Activated CD4-positive, alpha-beta T cell treated with anti-CD3 and anti-CD28 coated beads for 36 hours (primary cell): ENCODE data around the gene MYO1H. TPM values are rescaled to one million over a fixed set of nuclear protein-coding genes. Genes with fewer than 3 reads are reported as not detected.
A peak's percentile ranks its signal among the peaks of the same experiment; 100 is the strongest.
"Not testable (repeated sequence)": the region's sequence is repeated elsewhere in the genome, so short reads cannot be mapped to it uniquely, and the experiment has no call there.

Experiments used
- ATAC-seq: fragments of 200-7000 bp; cut with Tn5 transposase; one replicate; pipeline ENCODE4 v1.10.0; 2021; ENCODE audit warnings: mild to moderate bottlenecking, moderate library complexity
- CTCF ChIA-PET: fragments of 350-600 bp; sonication (Branson Sonifier 250); formaldehyde crosslinking; loops from one replicate; lab custom pipeline; 2021; ENCODE audit warnings: antibody characterized with exemption; lab: Charles Lee
- POLR2A ChIA-PET: fragments of 350-600 bp; sonication (Branson Sonifier 250); formaldehyde crosslinking; loops from one replicate; lab custom pipeline; 2021; ENCODE audit warnings: antibody characterized with exemption, inconsistent platforms; lab: Charles Lee
- DNase-seq: peaks from one replicate; pipeline ENCODE4 v3.0.0-alpha.2; 2020
- H3K27ac Mint-ChIP-seq: one replicate; pipeline ENCODE4 v1.8.0; 2021; ENCODE audit warnings: mixed read lengths
- H3K27me3 Mint-ChIP-seq: one replicate; pipeline ENCODE4 v1.8.0; 2021; ENCODE audit warnings: mixed read lengths
- H3K36me3 Mint-ChIP-seq: one replicate; pipeline ENCODE4 v1.8.0; 2021; ENCODE audit warnings: low read depth, mixed read lengths
- H3K4me1 Mint-ChIP-seq: one replicate; pipeline ENCODE4 v1.8.0; 2021; ENCODE audit warnings: mixed read lengths
- H3K4me3 Mint-ChIP-seq: one replicate; pipeline ENCODE4 v1.8.0; 2021; ENCODE audit warnings: mild to moderate bottlenecking, moderate library complexity, mixed read lengths
- H3K9me3 Mint-ChIP-seq: one replicate; pipeline ENCODE4 v1.8.0; 2021; ENCODE audit warnings: low read depth, mixed read lengths
- intact Hi-C, 2 experiments: fragments of 100-400 bp; cut with DNase I in 1 of 2; cut with micrococcal nuclease in 1 of 2; formaldehyde crosslinking; loops; one replicate each; pipeline versions ENCODE4 v1.14.2 to v1.15.1; 2022 to 2024; cut with DNase I, micrococcal nuclease
- total RNA-seq, 2 experiments: library from RNA; stranded (reverse); gene quantifications; one replicate each; pipeline ENCODE4 v1.2.3, GENCODE V29; 2021

The MYO1H gene
- total RNA-seq, 2 experiments from 2014 or later: not detected

DNA sequence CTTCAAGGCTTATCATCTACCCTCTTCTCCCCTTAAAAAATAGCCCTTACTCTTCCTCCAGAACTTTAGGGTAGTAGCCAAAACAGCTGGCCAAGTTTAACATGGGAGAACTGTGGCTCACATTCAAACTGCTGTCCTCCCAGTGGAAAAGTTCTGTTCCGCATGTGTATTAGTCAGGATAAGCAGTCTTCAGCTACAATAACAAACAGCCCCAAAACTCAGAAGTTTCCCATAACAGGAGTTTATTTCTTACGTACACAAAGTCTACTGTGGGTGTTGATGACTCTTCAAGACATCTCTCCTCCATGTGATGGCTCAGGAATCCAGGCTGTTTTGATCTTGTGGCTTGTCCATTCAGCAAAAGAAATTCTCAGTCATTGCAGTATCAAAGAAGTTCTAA lies 35.5 kb downstream of the MYO1H start:
- ChIA-PET POLR2A (no interaction called here), CTCF (interaction anchor here (0.6 to 1.6 kb wide), 3 partner anchors 10 to 283 kb away, joined by 3 to 9 read pairs (median 6); no protein-coding TSS in a partner anchor)
- H3K4me3 Mint-ChIP-seq: no peak overlapping the region
- DNase-seq (no peak), ATAC-seq (no peak)
- H3K4me1 Mint-ChIP-seq: no peaks in the 10 kb centered on the region
- H3K36me3 Mint-ChIP-seq: no peaks in the 10 kb centered on the region
- no peak overlapping the region for H3K27ac Mint-ChIP-seq
- no peaks in the 10 kb centered on the region for H3K9me3 Mint-ChIP-seq
- peaks cover 29% of the 10 kb centered on the region for H3K27me3 Mint-ChIP-seq
- intact Hi-C loops: loop anchor here in 1 of 2 experiments (10.0 kb wide), 1 partner anchor 498 kb away; the partner anchor contains the start of gene DAO

DNA sequence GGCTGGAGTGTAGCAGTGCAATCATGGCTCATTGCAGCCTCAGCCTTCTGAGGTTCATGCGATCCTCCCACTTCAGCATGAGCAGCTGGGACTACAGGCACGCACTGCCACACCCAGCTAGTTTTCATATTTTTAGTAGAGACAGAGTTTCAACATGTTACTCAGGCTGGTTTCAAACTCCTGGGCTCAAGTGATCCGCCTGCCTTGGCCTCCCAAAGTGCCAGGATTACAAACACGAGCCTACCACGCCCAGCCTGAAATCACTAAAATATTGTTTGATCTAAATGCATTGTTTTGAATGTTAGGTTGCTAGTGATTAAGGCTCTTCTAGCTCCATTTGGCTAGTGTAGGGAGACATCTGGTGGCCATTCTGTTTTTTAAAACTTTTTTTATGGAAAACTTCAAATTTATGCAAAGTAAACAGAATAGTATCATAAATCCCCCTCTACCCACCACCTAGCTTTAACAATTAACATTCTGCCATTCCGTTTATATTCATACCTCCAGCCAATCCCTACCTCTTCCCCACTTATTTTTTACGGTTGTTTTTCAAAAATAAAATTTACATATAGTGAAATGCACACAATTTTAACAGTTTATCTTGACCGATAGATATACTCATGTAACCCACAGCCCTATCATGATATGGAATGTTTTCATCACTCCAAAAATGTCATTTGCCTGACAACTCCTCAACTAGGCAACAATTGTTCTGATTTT lies 37.8 kb downstream of the MYO1H start:
- intact Hi-C loops: loop anchor here (1.0 to 10.0 kb wide), 4 partner anchors 121 to 501 kb away; partner anchors contain the start of gene DAO (in 1 of the 2)
- H3K9me3 Mint-ChIP-seq: no peaks in the 10 kb centered on the region
- H3K4me3 Mint-ChIP-seq: no peak overlapping the region
- ATAC-seq (peak; percentile 55), DNase-seq (peak; percentile 9)
- peaks cover 29% of the 10 kb centered on the region for H3K27me3 Mint-ChIP-seq
- no peaks in the 10 kb centered on the region for H3K4me1 Mint-ChIP-seq
- H3K36me3 Mint-ChIP-seq: no peaks in the 10 kb centered on the region
- H3K27ac Mint-ChIP-seq: no peak overlapping the region
- ChIA-PET POLR2A (interaction anchor here (0.6 kb wide), 2 partner anchors 89 to 276 kb away, joined by 3 read pairs; no protein-coding TSS in a partner anchor), CTCF (interaction anchor here (0.6 to 1.3 kb wide), 17 partner anchors 8 to 888 kb away, joined by 3 to 9 read pairs (median 3); partner anchors contain the start of genes KCTD10 and UBE3B)

DNA sequence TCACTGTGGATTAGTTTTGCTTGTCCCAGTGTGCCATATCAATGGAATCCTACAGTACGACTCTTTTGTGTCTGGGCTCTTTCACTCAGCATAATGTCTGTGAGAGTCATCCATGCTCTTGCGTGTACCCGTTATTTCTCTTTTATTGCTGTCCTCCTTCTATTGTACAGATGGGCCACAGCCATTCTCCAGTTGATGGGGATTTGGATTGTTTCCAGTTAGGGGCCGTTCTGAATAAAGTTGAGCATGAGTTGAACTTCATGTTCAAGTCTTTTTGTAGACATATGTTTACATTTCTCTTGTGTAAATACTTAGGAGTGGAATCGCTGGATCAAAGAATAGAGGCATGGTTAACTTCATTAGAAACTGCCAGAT lies 38.3 kb downstream of the MYO1H start:
- Mint-ChIP-seq H3K9me3 (no peaks in the 10 kb centered on the region), H3K27me3 (peaks cover 28% of the 10 kb centered on the region), H3K36me3 (no peaks in the 10 kb centered on the region), H3K4me3 (no peak overlapping the region), H3K27ac (no peak overlapping the region), H3K4me1 (no peaks in the 10 kb centered on the region)
- intact Hi-C loops: loop anchor here (5.0 to 10.0 kb wide), 2 partner anchors 274 to 501 kb away; partner anchors contain the start of gene DAO (in 1 of the 2)
- ChIA-PET POLR2A (no interaction called here), CTCF (interaction anchor here (0.6 to 1.3 kb wide), 10 partner anchors 8 to 274 kb away, joined by 3 to 9 read pairs (median 4); no protein-coding TSS in a partner anchor)
- DNase-seq (no peak), ATAC-seq (no peak)

GRCh38 chr12:109387425-109388166 lies 39.9 kb downstream of the MYO1H start:
- H3K4me1 Mint-ChIP-seq: no peaks in the 10 kb centered on the region
- ChIA-PET POLR2A (no interaction called here), CTCF (interaction anchor here (0.6 to 2.9 kb wide), 5 partner anchors 10 to 275 kb away, joined by 3 to 12 read pairs (median 3); no protein-coding TSS in a partner anchor)
- H3K36me3 Mint-ChIP-seq: no peaks in the 10 kb centered on the region
- no peaks in the 10 kb centered on the region for H3K9me3 Mint-ChIP-seq
- H3K27ac Mint-ChIP-seq: no peak overlapping the region
- ATAC-seq: no peak
- intact Hi-C loops: loop anchor here (5.0 to 10.0 kb wide), 2 partner anchors 275 to 503 kb away; partner anchors contain the start of gene DAO (in 1 of the 2)
- no peak for DNase-seq
- no peak overlapping the region for H3K4me3 Mint-ChIP-seq
- peaks cover 37% of the 10 kb centered on the region for H3K27me3 Mint-ChIP-seq

- DNase-seq (no peak), ATAC-seq (no peak)
- Mint-ChIP-seq H3K9me3 (no peaks in the 10 kb centered on the region), H3K4me1 (no peaks in the 10 kb centered on the region), H3K27ac (no peak overlapping the region), H3K27me3 (peaks cover 39% of the 10 kb centered on the region), H3K4me3 (no peak overlapping the region), H3K36me3 (no peaks in the 10 kb centered on the region)
- ChIA-PET CTCF (interaction anchor here (0.6 to 2.9 kb wide), 5 partner anchors 11 to 276 kb away, joined by 3 to 12 read pairs (median 3); no protein-coding TSS in a partner anchor), POLR2A (no interaction called here)
- intact Hi-C loops: loop anchor here (5.0 to 10.0 kb wide), 2 partner anchors 276 to 503 kb away; partner anchors contain the start of gene DAO (in 1 of the 2)
Measured at GRCh38 chr12:109388167-109388563, 40.5 kb downstream of the MYO1H start.

- H3K9me3 Mint-ChIP-seq: no peaks in the 10 kb centered on the region
- intact Hi-C loops: loop anchor here (5.0 to 10.0 kb wide), 2 partner anchors 277 to 504 kb away; partner anchors contain the start of gene DAO (in 1 of the 2)
- H3K4me1 Mint-ChIP-seq: no peaks in the 10 kb centered on the region
- ChIA-PET POLR2A (interaction anchor here (0.6 kb wide), 1 partner anchor 24 kb away, joined by 3 read pairs; no protein-coding TSS in a partner anchor), CTCF (interaction anchor here (0.7 to 2.9 kb wide), 10 partner anchors 10 to 277 kb away, joined by 3 to 12 read pairs (median 4); no protein-coding TSS in a partner anchor)
- H3K36me3 Mint-ChIP-seq: no peaks in the 10 kb centered on the region
- peak; percentile 60 for ATAC-seq
- no peak overlapping the region for H3K4me3 Mint-ChIP-seq
- H3K27ac Mint-ChIP-seq: no peak overlapping the region
- DNase-seq: peak; percentile 17
- H3K27me3 Mint-ChIP-seq: peaks cover 37% of the 10 kb centered on the region
Measured at GRCh38 chr12:109389146-109389545, 41.4 kb downstream of the MYO1H start.

DNA sequence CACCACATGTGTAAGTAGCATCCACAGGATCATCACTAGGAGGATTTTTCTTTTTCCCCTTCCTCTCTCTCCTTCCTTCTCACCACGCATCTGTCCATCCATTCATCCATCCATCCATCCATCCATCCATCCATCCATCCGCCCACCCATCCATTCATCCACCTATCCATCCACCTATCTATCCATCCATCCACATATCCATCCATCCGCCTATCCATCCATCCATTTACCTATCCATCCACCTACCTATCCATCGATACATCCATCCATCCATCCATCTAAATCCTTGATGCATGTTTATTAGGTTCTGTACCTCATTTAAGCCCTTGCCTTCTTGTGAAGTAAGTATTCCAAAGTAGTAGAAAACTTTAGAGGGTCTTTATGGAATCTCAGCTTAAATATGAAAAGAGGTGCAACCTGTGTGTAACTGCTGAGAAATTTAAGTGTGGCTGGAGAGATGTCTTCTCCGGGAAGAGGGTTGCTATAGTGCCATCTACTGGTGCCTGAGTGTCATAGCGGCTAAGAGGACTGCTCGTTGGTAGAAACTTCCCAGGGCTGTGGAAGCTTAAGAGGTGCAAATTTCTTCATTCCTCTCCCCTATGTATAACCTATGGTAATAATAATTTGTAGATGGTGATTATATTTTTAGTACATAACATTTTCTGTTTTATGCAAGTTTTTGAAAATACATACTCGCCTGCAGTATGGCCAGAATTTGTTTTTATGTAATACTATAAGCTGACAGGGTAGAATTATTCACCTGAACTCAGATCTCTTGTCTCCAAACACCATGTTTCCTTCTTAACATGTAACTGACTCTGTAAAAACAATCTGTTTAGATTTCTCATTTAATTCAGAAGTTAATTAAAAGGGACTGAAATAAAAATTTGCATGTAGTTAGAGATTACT lies 46.0 kb downstream of the MYO1H start:
- POLR2A ChIA-PET: no interaction called here
- ATAC-seq (peak; percentile 61), DNase-seq (peak; percentile 36)
- peaks cover 31% of the 10 kb centered on the region for H3K27me3 Mint-ChIP-seq
- no peak overlapping the region for H3K4me3 Mint-ChIP-seq
- no peaks in the 10 kb centered on the region for H3K9me3 Mint-ChIP-seq
- no peaks in the 10 kb centered on the region for H3K4me1 Mint-ChIP-seq
- intact Hi-C loops: loop anchor here in 1 of 2 experiments (2.0 kb wide), 2 partner anchors 129 to 281 kb away; no protein-coding TSS in a partner anchor
- CTCF ChIA-PET: interaction anchor here (0.6 to 3.1 kb wide), 23 partner anchors 8 to 281 kb away, joined by 3 to 17 read pairs (median 4); no protein-coding TSS in a partner anchor
- H3K27ac Mint-ChIP-seq: no peak overlapping the region
- no peaks in the 10 kb centered on the region for H3K36me3 Mint-ChIP-seq

GRCh38 chr12:109394891-109395290 lies 47.2 kb downstream of the MYO1H start:
- ATAC-seq: no peak
- POLR2A ChIA-PET: no interaction called here
- CTCF ChIA-PET: interaction anchor here (0.5 to 2.2 kb wide), 5 partner anchors 14 to 1322 kb away, joined by 3 to 17 read pairs (median 3); no protein-coding TSS in a partner anchor

GRCh38 chr12:109404841-109405240 lies 57.1 kb downstream of the MYO1H start:
- H3K27ac Mint-ChIP-seq, H3K4me1 Mint-ChIP-seq, DNase-seq, H3K36me3 Mint-ChIP-seq, H3K9me3 Mint-ChIP-seq, ATAC-seq, POLR2A ChIA-PET, intact Hi-C loops, H3K4me3 Mint-ChIP-seq: not testable (repeated sequence)
- CTCF ChIA-PET: interaction anchor here (1.3 kb wide), 1 partner anchor 11 kb away, joined by 4 read pairs; no protein-coding TSS in a partner anchor
- peaks cover 20% of the 10 kb centered on the region for H3K27me3 Mint-ChIP-seq

More at GRCh38 chr12:109394891-109395290, 47.2 kb downstream of the MYO1H start:
- no peak overlapping the region for H3K27ac Mint-ChIP-seq
- no peaks in the 10 kb centered on the region for H3K36me3 Mint-ChIP-seq
- H3K9me3 Mint-ChIP-seq: no peaks in the 10 kb centered on the region
- intact Hi-C loops: no loop called here
- no peak overlapping the region for H3K4me3 Mint-ChIP-seq
- H3K4me1 Mint-ChIP-seq: no peaks in the 10 kb centered on the region
- no peak for DNase-seq
- peaks cover 33% of the 10 kb centered on the region for H3K27me3 Mint-ChIP-seq

- H3K27ac Mint-ChIP-seq, H3K4me1 Mint-ChIP-seq, H3K36me3 Mint-ChIP-seq, ATAC-seq, H3K9me3 Mint-ChIP-seq, intact Hi-C loops, DNase-seq, H3K4me3 Mint-ChIP-seq, POLR2A ChIA-PET: not testable (repeated sequence)
- H3K27me3 Mint-ChIP-seq: peaks cover 19% of the 10 kb centered on the region
- CTCF ChIA-PET: interaction anchor here (0.5 to 1.3 kb wide), 3 partner anchors 12 to 1244 kb away, joined by 3 to 4 read pairs (median 4); no protein-coding TSS in a partner anchor
Measured at GRCh38 chr12:109406147-109406546, 58.4 kb downstream of the MYO1H start.
